WI38 (cell line): ENCODE measurements around the gene ELAVL4.

Experiments used
- H3K4me3 ChIP-seq: 2 replicates; pipeline ENCODE4 v1.5.1; 2011; ENCODE audit warnings: low read depth, mild to moderate bottlenecking, control low read depth, low read length
- CTCF ChIP-seq: IDR thresholded peaks from 2 replicates; pipeline ENCODE4 v1.5.1; 2012; ENCODE audit warnings: low read depth, mild to moderate bottlenecking, control low read depth, low read length

The ELAVL4 gene

GRCh38 chr1:50246869-50247268 lies 138.1 kb downstream of the ELAVL4 start:
- TF ChIP-seq CTCF: no peak
- no peak overlapping the region for H3K4me3 ChIP-seq

GRCh38 chr1:50251702-50252101 lies 143.0 kb downstream of the ELAVL4 start:
- H3K4me3 ChIP-seq: no peak overlapping the region
- TF ChIP-seq CTCF: no peak

- H3K4me3 ChIP-seq: no peak overlapping the region
- TF ChIP-seq CTCF: no peak
These were observed 143.5 kb downstream of the ELAVL4 start for GRCh38 chr1:50252196-50252595.
